HEK293 (cell line): ENCODE results near the gene DLL4.

Experiments used
- CTCF ChIA-PET: fragments of 350-600 bp; formaldehyde crosslinking; extraction: SDS; loops from one replicate; lab custom pipeline; 2021; ENCODE audit warnings: antibody characterized with exemption; lab: Yijun Ruan, JAX
- POLR2A ChIA-PET: fragments of 300-600 bp; formaldehyde crosslinking; extraction: SDS; loops from one replicate; lab custom pipeline; 2020; ENCODE audit warnings: antibody characterized with exemption, inconsistent platforms; lab: Yijun Ruan, JAX
- H3K27ac ChIP-seq: fragments of 200-500 bp; sonication (Bioruptor generic); 2 replicates; pipeline ENCODE4 v1.5.1; 2014; ENCODE audit warnings: low read depth, low read length, control low read depth, inconsistent platforms; ENCODE audit errors: extremely low read depth
- H3K36me3 ChIP-seq, 2 experiments: fragments of 200-500 bp in 1 of 2; sonication (Bioruptor generic) in 1 of 2; 1 replicate in 1 of 2; 2 replicates in 1 of 2; pipeline ENCODE4 v1.5.1; 2014 to 2017; ENCODE audit warnings: inconsistent platforms in 2 of 2, low read length in 2 of 2; ENCODE audit not compliant: control insufficient read depth in 2 of 2, insufficient read depth in 1 of 2
- H3K4me1 ChIP-seq: fragments of 200-500 bp; sonication (Bioruptor generic); 2 replicates; pipeline ENCODE4 v1.5.1; 2014; ENCODE audit warnings: mild to moderate bottlenecking, low read length, inconsistent platforms; ENCODE audit not compliant: control insufficient read depth, insufficient read depth
- H3K4me3 ChIP-seq: 2 replicates; pipeline ENCODE4 v1.5.1; 2011; ENCODE audit warnings: low read depth, mild to moderate bottlenecking, control low read depth, low read length, moderate library complexity
- H3K9me3 ChIP-seq: fragments of 200-500 bp; sonication (Bioruptor generic); 2 replicates; pipeline ENCODE4 v1.5.1; 2014; ENCODE audit warnings: low read depth, low read length, inconsistent platforms; ENCODE audit not compliant: control insufficient read depth, insufficient read depth
- BCL11B ChIP-seq: fragments of 450-650 bp; formaldehyde crosslinking; IDR thresholded peaks from 2 replicates; pipeline ENCODE4 v1.5.1; 2016; ENCODE audit warnings: low read depth, missing biosample characterization, missing genetic modification characterization
- GLIS2 ChIP-seq: fragments of 450-650 bp; formaldehyde crosslinking; IDR thresholded peaks from 2 replicates; pipeline ENCODE4 v1.5.1; 2016; ENCODE audit warnings: missing biosample characterization, missing genetic modification characterization
- HOXD13 ChIP-seq: sonication (generic); formaldehyde crosslinking; IDR thresholded peaks from 2 replicates; pipeline ENCODE4 v1.8.0; 2022; ENCODE audit warnings: missing genetic modification reagents, borderline replicate concordance
- REPIN1 ChIP-seq: fragments of 450-650 bp; formaldehyde crosslinking; IDR thresholded peaks from 2 replicates; pipeline ENCODE4 v1.5.1; 2017; ENCODE audit warnings: missing biosample characterization, missing genetic modification characterization, low read depth
- SCRT2 ChIP-seq: fragments of 450-650 bp; formaldehyde crosslinking; IDR thresholded peaks from 2 replicates; pipeline ENCODE4 v1.5.1; 2016; ENCODE audit warnings: missing biosample characterization, missing genetic modification characterization
- ZBTB17 ChIP-seq: fragments of 450-650 bp; formaldehyde crosslinking; IDR thresholded peaks from 2 replicates; pipeline ENCODE4 v1.5.1; 2016; ENCODE audit warnings: missing biosample characterization, missing genetic modification characterization
- ZBTB20 ChIP-seq: fragments of 450-650 bp; formaldehyde crosslinking; IDR thresholded peaks from 2 replicates; pipeline ENCODE4 v1.5.1; 2016; ENCODE audit warnings: missing biosample characterization, missing genetic modification characterization
- ZBTB8A ChIP-seq: fragments of 450-650 bp; formaldehyde crosslinking; IDR thresholded peaks from 2 replicates; pipeline ENCODE4 v1.5.1; 2016; ENCODE audit warnings: missing biosample characterization, missing genetic modification characterization
- ZFP37 ChIP-seq: fragments of 450-650 bp; formaldehyde crosslinking; IDR thresholded peaks from 2 replicates; pipeline ENCODE4 v1.5.1; 2016; ENCODE audit warnings: missing biosample characterization, missing genetic modification characterization
- ZIC2 ChIP-seq: fragments of 450-650 bp; formaldehyde crosslinking; IDR thresholded peaks from 2 replicates; pipeline ENCODE4 v1.5.1; 2016; ENCODE audit warnings: missing biosample characterization, missing genetic modification characterization
- ZNF24 ChIP-seq: fragments of 450-650 bp; formaldehyde crosslinking; IDR thresholded peaks from 2 replicates; pipeline ENCODE4 v1.5.1; 2016; ENCODE audit warnings: missing biosample characterization, missing genetic modification characterization
- ZNF292 ChIP-seq: fragments of 450-650 bp; formaldehyde crosslinking; IDR thresholded peaks from 2 replicates; pipeline ENCODE4 v1.5.1; 2016; ENCODE audit warnings: low read depth, missing biosample characterization, missing genetic modification characterization, borderline replicate concordance
- ZNF391 ChIP-seq: fragments of 450-650 bp; formaldehyde crosslinking; IDR thresholded peaks from 2 replicates; pipeline ENCODE4 v1.5.1; 2016; ENCODE audit warnings: low read depth, missing biosample characterization, missing genetic modification characterization, borderline replicate concordance
- ZNF394 ChIP-seq: fragments of 450-650 bp; formaldehyde crosslinking; IDR thresholded peaks from 2 replicates; pipeline ENCODE4 v1.5.1; 2016; ENCODE audit warnings: missing biosample characterization, missing genetic modification characterization, mild to moderate bottlenecking, moderate library complexity, borderline replicate concordance
- ZNF501 ChIP-seq: fragments of 450-650 bp; formaldehyde crosslinking; IDR thresholded peaks from 2 replicates; pipeline ENCODE4 v1.5.1; 2016; ENCODE audit warnings: missing biosample characterization, missing genetic modification characterization
- ZNF558 ChIP-seq: fragments of 450-650 bp; formaldehyde crosslinking; IDR thresholded peaks from 2 replicates; pipeline ENCODE4 v1.5.1; 2016; ENCODE audit warnings: missing biosample characterization, missing genetic modification characterization
- ZNF585B ChIP-seq: fragments of 450-650 bp; formaldehyde crosslinking; IDR thresholded peaks from 2 replicates; pipeline ENCODE4 v1.5.1; 2016; ENCODE audit warnings: missing biosample characterization, missing genetic modification characterization
- ZNF707 ChIP-seq: fragments of 450-650 bp; formaldehyde crosslinking; IDR thresholded peaks from 2 replicates; pipeline ENCODE4 v1.5.1; 2016; ENCODE audit warnings: missing biosample characterization, missing genetic modification characterization
- TF ChIP-seq, protein P1 (sequence below): fragments of 450-650 bp; formaldehyde crosslinking; IDR thresholded peaks from 2 replicates; pipeline ENCODE4 v1.5.1; 2016; ENCODE audit warnings: missing biosample characterization, missing genetic modification characterization
- TF ChIP-seq, protein P2 (sequence below): fragments of 450-650 bp; formaldehyde crosslinking; IDR thresholded peaks from 2 replicates; pipeline ENCODE4; 2016; ENCODE audit warnings: missing biosample characterization, missing genetic modification characterization
- TF ChIP-seq, protein P3 (sequence below): fragments of 450-650 bp; IDR thresholded peaks from 2 replicates; pipeline ENCODE4 v1.5.1; 2018; ENCODE audit warnings: missing biosample characterization, missing genetic modification characterization
- TF ChIP-seq, protein P4 (sequence below): fragments of 450-650 bp; formaldehyde crosslinking; IDR thresholded peaks from 2 replicates; pipeline ENCODE4 v1.5.1; 2016; ENCODE audit warnings: missing biosample characterization, missing genetic modification characterization

Gene DLL4

DNA sequence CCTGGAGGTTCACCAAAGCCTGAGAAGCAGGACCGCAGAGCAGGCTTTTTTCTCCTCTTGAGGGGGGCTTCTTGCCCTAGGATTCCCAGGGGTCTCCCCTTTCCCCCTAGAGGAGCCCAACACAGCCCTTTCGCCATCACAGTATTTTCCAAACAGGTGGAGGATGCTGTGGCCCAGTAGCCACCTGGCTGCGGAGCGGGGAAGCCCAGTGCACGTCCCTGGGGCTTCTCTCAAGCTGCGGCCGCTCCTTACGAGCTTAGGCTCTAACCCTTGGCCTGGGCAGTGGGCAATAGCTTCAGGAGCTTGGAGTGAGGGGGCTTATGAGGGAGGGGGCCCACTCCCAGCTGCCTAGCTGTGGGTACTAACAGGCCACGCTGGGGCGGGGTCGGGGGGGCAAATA lies 11.6 kb upstream of the DLL4 start:
- no peak overlapping the region for H3K27ac ChIP-seq
- H3K36me3 ChIP-seq: no peaks in the 10 kb centered on the region
- POLR2A ChIA-PET: interaction anchor here (1.0 to 1.7 kb wide), 2 partner anchors 11 to 36 kb away, joined by 4 to 5 read pairs; partner anchors contain the start of genes CHAC1 and DLL4
- no peak overlapping the region for H3K4me3 ChIP-seq
- H3K4me1 ChIP-seq: no peaks in the 10 kb centered on the region
- H3K9me3 ChIP-seq: no peaks in the 10 kb centered on the region
- no peak for TF ChIP-seq ZNF292 (tag by site-specific recombination)
- TF ChIP-seq ZNF585B (tag by site-specific recombination): no peak
- no peak for TF ChIP-seq REPIN1 (tag by site-specific recombination)
- TF ChIP-seq ZNF24 (tag by site-specific recombination): no peak
- TF ChIP-seq ZNF558 (tag by site-specific recombination): no peak
- TF ChIP-seq BCL11B: no peak
- TF ChIP-seq GLIS2 (tag by site-specific recombination): no peak
- TF ChIP-seq, protein P1, sequence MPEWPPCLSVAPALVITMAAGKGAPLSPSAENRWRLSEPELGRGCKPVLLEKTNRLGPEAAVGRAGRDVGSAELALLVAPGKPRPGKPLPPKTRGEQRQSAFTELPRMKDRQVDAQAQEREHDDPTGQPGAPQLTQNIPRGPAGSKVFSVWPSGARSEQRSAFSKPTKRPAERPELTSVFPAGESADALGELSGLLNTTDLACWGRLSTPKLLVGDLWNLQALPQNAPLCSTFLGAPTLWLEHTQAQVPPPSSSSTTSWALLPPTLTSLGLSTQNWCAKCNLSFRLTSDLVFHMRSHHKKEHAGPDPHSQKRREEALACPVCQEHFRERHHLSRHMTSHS (tag by site-specific recombination): no peak
- TF ChIP-seq, protein P2, sequence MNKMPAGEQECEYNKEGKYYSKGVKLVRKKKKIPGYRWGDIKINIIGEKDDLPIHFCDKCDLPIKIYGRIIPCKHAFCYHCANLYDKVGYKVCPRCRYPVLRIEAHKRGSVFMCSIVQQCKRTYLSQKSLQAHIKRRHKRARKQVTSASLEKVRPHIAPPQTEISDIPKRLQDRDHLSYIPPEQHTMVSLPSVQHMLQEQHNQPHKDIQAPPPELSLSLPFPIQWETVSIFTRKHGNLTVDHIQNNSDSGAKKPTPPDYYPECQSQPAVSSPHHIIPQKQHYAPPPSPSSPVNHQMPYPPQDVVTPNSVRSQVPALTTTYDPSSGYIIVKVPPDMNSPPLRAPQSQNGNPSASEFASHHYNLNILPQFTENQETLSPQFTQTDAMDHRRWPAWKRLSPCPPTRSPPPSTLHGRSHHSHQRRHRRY (tag by site-specific recombination): no peak
- TF ChIP-seq ZBTB20 (tag by site-specific recombination): no peak
- TF ChIP-seq ZNF391 (tag by site-specific recombination): no peak
- TF ChIP-seq HOXD13 (CRISPR knock-in tag): no peak
- no peak for TF ChIP-seq ZNF707 (tag by site-specific recombination)
- TF ChIP-seq ZFP37 (tag by site-specific recombination): no peak
- CTCF ChIA-PET: interaction anchor here (1.3 kb wide), 1 partner anchor 12 kb away, joined by 3 read pairs; no protein-coding TSS in a partner anchor

DNA sequence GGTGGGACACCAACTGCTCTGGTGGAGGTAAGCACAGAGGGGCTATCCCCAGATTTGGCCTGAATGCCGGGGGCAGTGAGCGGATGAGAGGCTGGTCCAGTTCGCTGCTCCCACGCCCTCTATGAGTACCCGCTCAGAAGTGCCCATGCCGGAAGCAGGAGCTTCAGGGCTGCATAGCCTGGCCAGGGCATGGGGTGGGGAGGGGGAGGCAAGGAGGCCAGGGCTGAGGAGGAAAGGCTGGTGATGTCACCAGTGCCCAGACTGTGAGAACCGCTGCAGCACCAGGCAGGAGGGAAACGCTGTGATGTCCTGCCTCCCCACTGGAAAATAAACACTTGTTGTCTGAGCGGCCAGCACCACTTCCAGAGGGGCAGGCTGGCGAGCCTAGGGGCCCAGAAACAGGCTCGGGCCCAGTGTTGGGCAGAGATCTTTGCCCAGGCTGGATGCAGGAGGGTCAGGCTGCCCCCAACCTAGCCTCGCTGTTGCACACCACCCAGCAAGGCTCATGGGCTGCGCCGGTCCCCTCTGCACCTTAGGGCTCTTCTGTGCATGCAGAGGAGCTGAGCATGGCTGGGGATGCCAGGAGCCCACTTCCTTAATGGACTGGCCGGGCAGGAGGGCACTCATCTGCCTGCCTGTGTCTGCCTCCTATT lies 10.9 kb upstream of the DLL4 start:
- no peaks in the 10 kb centered on the region for H3K4me1 ChIP-seq
- H3K4me3 ChIP-seq: no peak overlapping the region
- TF ChIP-seq, protein P3, sequence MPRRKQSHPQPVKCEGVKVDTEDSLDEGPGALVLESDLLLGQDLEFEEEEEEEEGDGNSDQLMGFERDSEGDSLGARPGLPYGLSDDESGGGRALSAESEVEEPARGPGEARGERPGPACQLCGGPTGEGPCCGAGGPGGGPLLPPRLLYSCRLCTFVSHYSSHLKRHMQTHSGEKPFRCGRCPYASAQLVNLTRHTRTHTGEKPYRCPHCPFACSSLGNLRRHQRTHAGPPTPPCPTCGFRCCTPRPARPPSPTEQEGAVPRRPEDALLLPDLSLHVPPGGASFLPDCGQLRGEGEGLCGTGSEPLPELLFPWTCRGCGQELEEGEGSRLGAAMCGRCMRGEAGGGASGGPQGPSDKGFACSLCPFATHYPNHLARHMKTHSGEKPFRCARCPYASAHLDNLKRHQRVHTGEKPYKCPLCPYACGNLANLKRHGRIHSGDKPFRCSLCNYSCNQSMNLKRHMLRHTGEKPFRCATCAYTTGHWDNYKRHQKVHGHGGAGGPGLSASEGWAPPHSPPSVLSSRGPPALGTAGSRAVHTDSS (tag by site-specific recombination): no peak
- peak; percentile 77; the same call in 1 of the 2 replicates for TF ChIP-seq ZNF394 (tag by site-specific recombination)
- TF ChIP-seq ZNF501 (tag by site-specific recombination): no peak
- peak; percentile 32; the same call in 1 of the 2 replicates for TF ChIP-seq ZBTB17
- TF ChIP-seq ZBTB8A (tag by site-specific recombination): 0 out of 2 replicates have a peak, but pooled peaks have one; percentile 17
- TF ChIP-seq ZIC2 (tag by site-specific recombination): peak; percentile 79
- TF ChIP-seq, protein P4, sequence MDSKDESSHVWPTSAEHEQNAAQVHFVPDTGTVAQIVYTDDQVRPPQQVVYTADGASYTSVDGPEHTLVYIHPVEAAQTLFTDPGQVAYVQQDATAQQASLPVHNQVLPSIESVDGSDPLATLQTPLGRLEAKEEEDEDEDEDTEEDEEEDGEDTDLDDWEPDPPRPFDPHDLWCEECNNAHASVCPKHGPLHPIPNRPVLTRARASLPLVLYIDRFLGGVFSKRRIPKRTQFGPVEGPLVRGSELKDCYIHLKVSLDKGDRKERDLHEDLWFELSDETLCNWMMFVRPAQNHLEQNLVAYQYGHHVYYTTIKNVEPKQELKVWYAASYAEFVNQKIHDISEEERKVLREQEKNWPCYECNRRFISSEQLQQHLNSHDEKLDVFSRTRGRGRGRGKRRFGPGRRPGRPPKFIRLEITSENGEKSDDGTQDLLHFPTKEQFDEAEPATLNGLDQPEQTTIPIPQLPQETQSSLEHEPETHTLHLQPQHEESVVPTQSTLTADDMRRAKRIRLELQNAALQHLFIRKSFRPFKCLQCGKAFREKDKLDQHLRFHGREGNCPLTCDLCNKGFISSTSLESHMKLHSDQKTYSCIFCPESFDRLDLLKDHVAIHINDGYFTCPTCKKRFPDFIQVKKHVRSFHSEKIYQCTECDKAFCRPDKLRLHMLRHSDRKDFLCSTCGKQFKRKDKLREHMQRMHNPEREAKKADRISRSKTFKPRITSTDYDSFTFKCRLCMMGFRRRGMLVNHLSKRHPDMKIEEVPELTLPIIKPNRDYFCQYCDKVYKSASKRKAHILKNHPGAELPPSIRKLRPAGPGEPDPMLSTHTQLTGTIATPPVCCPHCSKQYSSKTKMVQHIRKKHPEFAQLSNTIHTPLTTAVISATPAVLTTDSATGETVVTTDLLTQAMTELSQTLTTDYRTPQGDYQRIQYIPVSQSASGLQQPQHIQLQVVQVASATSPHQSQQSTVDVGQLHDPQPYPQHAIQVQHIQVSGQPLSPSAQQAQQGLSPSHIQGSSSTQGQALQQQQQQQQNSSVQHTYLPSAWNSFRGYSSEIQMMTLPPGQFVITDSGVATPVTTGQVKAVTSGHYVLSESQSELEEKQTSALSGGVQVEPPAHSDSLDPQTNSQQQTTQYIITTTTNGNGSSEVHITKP (tag by site-specific recombination): peak; percentile 32; the same call in 1 of the 2 replicates
- TF ChIP-seq SCRT2: peak; percentile 73
- ChIA-PET CTCF (interaction anchor here (0.7 to 1.3 kb wide), 2 partner anchors 12 to 13 kb away, joined by 3 to 5 read pairs; no protein-coding TSS in a partner anchor), POLR2A (interaction anchor here (1.0 to 2.2 kb wide), 3 partner anchors 10 to 35 kb away, joined by 4 to 8 read pairs (median 5); partner anchors contain the start of genes CHAC1 and DLL4)
- H3K36me3 ChIP-seq: no peaks in the 10 kb centered on the region
- no peak overlapping the region for H3K27ac ChIP-seq
- H3K9me3 ChIP-seq: no peaks in the 10 kb centered on the region
